Measurements from ENCODE around the gene ACSL3.
"Not testable (repeated sequence)": the region's sequence is repeated elsewhere in the genome, so short reads cannot be mapped to it uniquely, and the experiment has no call there.

The ACSL3 gene

GRCh38 chr2:222835823-222836151 lies 25.0 kb upstream of the ACSL3 start:
- Mint-ChIP-seq H3K4me1 (peaks cover 22% of the 10 kb centered on the region), H3K9me3 (no peaks in the 10 kb centered on the region), H3K27ac (peak overlapping the region in 1 of 3 experiments; percentile 68), H3K36me3 (ENCODE audit: low read depth) (no peaks in the 10 kb centered on the region), H3K4me3 (no peak overlapping the region), H3K27me3 (ENCODE audit: low read depth) (no peaks in the 10 kb centered on the region)
- no peak for TF ChIP-seq CTCF (IDR thresholded peaks at IDR 0.05; ENCODE audit: unreplicated experiment in 3 of 3)

- Mint-ChIP-seq H3K4me1 (peaks cover 25% of the 10 kb centered on the region), H3K4me3 (no peak overlapping the region), H3K27me3 (ENCODE audit: low read depth) (no peaks in the 10 kb centered on the region), H3K36me3 (ENCODE audit: low read depth) (no peaks in the 10 kb centered on the region), H3K27ac (no peak overlapping the region), H3K9me3 (no peaks in the 10 kb centered on the region)
- TF ChIP-seq CTCF (IDR thresholded peaks at IDR 0.05; ENCODE audit: unreplicated experiment in 3 of 3): no peak
Measured at GRCh38 chr2:222837643-222838056, 23.2 kb upstream of the ACSL3 start.

GRCh38 chr2:222840060-222840802 lies 20.6 kb upstream of the ACSL3 start:
- no peaks in the 10 kb centered on the region for H3K9me3 Mint-ChIP-seq
- no peaks in the 10 kb centered on the region for H3K27me3 Mint-ChIP-seq (ENCODE audit: low read depth)
- H3K36me3 Mint-ChIP-seq (ENCODE audit: low read depth): no peaks in the 10 kb centered on the region
- peaks cover 30% of the 10 kb centered on the region for H3K4me1 Mint-ChIP-seq
- H3K4me3 Mint-ChIP-seq: no peak overlapping the region
- no peak overlapping the region for H3K27ac Mint-ChIP-seq
- TF ChIP-seq CTCF (IDR thresholded peaks at IDR 0.05; ENCODE audit: unreplicated experiment in 3 of 3): no peak

- no peak overlapping the region for H3K4me3 Mint-ChIP-seq
- H3K27ac Mint-ChIP-seq: peak overlapping the region; percentile 32 to 53 (median 47)
- no peak for TF ChIP-seq CTCF (IDR thresholded peaks at IDR 0.05; ENCODE audit: unreplicated experiment in 3 of 3)
- H3K9me3 Mint-ChIP-seq: no peaks in the 10 kb centered on the region
- no peaks in the 10 kb centered on the region for H3K36me3 Mint-ChIP-seq (ENCODE audit: low read depth)
- no peaks in the 10 kb centered on the region for H3K27me3 Mint-ChIP-seq (ENCODE audit: low read depth)
- peaks cover 20% of the 10 kb centered on the region for H3K4me1 Mint-ChIP-seq
Measured at GRCh38 chr2:222842491-222843174, 18.2 kb upstream of the ACSL3 start.

GRCh38 chr2:222844323-222844722 lies 16.5 kb upstream of the ACSL3 start:
- Mint-ChIP-seq H3K4me3 (no peak overlapping the region), H3K4me1 (peaks cover 19% of the 10 kb centered on the region), H3K9me3 (no peaks in the 10 kb centered on the region), H3K27me3 (ENCODE audit: low read depth) (no peaks in the 10 kb centered on the region), H3K36me3 (ENCODE audit: low read depth) (no peaks in the 10 kb centered on the region), H3K27ac (no peak overlapping the region)
- TF ChIP-seq CTCF (IDR thresholded peaks at IDR 0.05; ENCODE audit: unreplicated experiment in 3 of 3): no peak

- not testable (repeated sequence) for H3K27me3 Mint-ChIP-seq (ENCODE audit: low read depth); H3K27ac Mint-ChIP-seq; H3K4me3 Mint-ChIP-seq; H3K9me3 Mint-ChIP-seq; H3K36me3 Mint-ChIP-seq (ENCODE audit: low read depth)
- H3K4me1 Mint-ChIP-seq: peaks cover 19% of the 10 kb centered on the region
Measured at GRCh38 chr2:222845314-222845713, 15.5 kb upstream of the ACSL3 start.

All from nephron (organoid).